Measurements from ENCODE around the gene ADIPOR2.

DNA sequence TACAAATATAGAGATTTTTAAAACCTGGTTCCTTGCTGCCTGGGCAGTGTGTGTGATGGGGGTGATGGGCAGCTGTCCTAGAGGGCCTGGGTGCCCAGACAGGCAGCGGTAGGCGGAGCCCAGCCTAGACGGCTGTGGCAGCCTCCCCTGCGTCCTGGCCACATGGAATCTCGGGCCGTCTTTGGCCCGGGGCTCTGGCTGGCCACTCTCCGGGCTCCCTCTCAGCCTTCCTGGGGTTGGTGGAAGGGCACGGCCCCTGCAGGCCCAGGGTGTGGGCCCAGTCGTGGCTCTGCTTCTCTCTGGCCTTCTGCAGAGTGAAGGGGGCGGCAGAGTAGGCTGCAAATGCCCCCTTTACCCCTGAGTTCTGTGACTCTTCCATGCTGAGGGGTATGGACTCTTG is 131.8 kb downstream of the ADIPOR2 start:
- no peak for TF ChIP-seq POLR2A (IDR thresholded peaks at IDR 0.05)
- TF ChIP-seq, protein P1, sequence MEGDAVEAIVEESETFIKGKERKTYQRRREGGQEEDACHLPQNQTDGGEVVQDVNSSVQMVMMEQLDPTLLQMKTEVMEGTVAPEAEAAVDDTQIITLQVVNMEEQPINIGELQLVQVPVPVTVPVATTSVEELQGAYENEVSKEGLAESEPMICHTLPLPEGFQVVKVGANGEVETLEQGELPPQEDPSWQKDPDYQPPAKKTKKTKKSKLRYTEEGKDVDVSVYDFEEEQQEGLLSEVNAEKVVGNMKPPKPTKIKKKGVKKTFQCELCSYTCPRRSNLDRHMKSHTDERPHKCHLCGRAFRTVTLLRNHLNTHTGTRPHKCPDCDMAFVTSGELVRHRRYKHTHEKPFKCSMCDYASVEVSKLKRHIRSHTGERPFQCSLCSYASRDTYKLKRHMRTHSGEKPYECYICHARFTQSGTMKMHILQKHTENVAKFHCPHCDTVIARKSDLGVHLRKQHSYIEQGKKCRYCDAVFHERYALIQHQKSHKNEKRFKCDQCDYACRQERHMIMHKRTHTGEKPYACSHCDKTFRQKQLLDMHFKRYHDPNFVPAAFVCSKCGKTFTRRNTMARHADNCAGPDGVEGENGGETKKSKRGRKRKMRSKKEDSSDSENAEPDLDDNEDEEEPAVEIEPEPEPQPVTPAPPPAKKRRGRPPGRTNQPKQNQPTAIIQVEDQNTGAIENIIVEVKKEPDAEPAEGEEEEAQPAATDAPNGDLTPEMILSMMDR (IDR thresholded peaks at IDR 0.05), result no peak

Measured in testis (tissue), 2 donors.